PC-9 (cell line): Measurements from ENCODE around the gene BORCS8. TPM values are rescaled to one million over a fixed set of nuclear protein-coding genes. Genes with fewer than 3 reads are reported as not detected.
A peak's percentile ranks its signal among the peaks of the same experiment; 100 is the strongest.

Source experiments
- BruUV-seq: library from RNA; stranded (reverse); fragments of 400-500 nt; replicated peaks from 2 replicates; lab custom pipeline; 2021; lab: Mats Ljungman, UMichigan
- CTCF ChIA-PET: fragments of 300-600 bp; sonication (Branson Sonifier 250); formaldehyde crosslinking; loops from one replicate; lab custom pipeline; 2022; ENCODE audit warnings: antibody characterized with exemption; lab: Charles Lee
- POLR2A ChIA-PET: fragments of 300-600 bp; sonication (Branson Sonifier 250); formaldehyde crosslinking; loops from one replicate; lab custom pipeline; 2022; ENCODE audit warnings: antibody characterized with exemption; ENCODE audit not compliant: unreplicated experiment; lab: Charles Lee
- DNase-seq, 2 experiments: peaks; one replicate each; pipeline versions ENCODE4 v3.0.0 to v3.0.0-alpha.2; 2015 to 2022; ENCODE audit warnings: mixed read lengths in 1 of 2
- H2AFZ ChIP-seq: fragments of 200-600 bp; sonication (generic); 2 replicates; pipeline ENCODE4 v1.8.1; 2017; ENCODE audit warnings: antibody characterized with exemption
- H3F3A ChIP-seq: fragments of 200-600 bp; sonication (generic); 2 replicates; pipeline ENCODE4 v1.8.1; 2017; ENCODE audit warnings: antibody characterized with exemption, mild to moderate bottlenecking, low read depth; ENCODE audit not compliant: insufficient read depth
- H3K27ac ChIP-seq: fragments of 200-600 bp; sonication (generic); 2 replicates; pipeline ENCODE4 v1.6.1; 2016; ENCODE audit warnings: mixed run types
- H3K27me3 ChIP-seq: fragments of 200-600 bp; sonication (generic); 2 replicates; pipeline ENCODE4 v1.6.1; 2016; ENCODE audit warnings: low read depth, mixed run types; ENCODE audit not compliant: insufficient read depth
- H3K36me3 ChIP-seq: fragments of 200-600 bp; sonication (generic); 2 replicates; pipeline ENCODE4 v1.6.1; 2016; ENCODE audit warnings: low read depth, mixed run types
- H3K4me1 ChIP-seq: fragments of 200-600 bp; sonication (generic); replicated peaks from 2 replicates; pipeline ENCODE4 v1.6.1; 2016; ENCODE audit warnings: mixed run types; ENCODE audit not compliant: insufficient read depth
- H3K4me2 ChIP-seq: fragments of 200-600 bp; sonication (generic); 2 replicates; pipeline ENCODE4 v1.6.1; 2017; ENCODE audit warnings: mixed run types
- H3K4me3 ChIP-seq: fragments of 200-600 bp; sonication (generic); 2 replicates; pipeline ENCODE4 v1.6.1; 2016; ENCODE audit warnings: mixed run types
- H3K79me2 ChIP-seq: fragments of 200-600 bp; sonication (generic); 2 replicates; pipeline ENCODE4 v1.6.1; 2017; ENCODE audit warnings: low read depth, mixed run types
- H3K9me2 ChIP-seq: fragments of 200-600 bp; sonication (generic); 2 replicates; pipeline ENCODE4 v1.8.1; 2017; ENCODE audit warnings: mild to moderate bottlenecking; ENCODE audit not compliant: insufficient read depth
- H3K9me3 ChIP-seq: fragments of 200-600 bp; sonication (generic); 2 replicates; pipeline ENCODE4 v1.8.1; 2016; ENCODE audit warnings: low read depth; ENCODE audit not compliant: insufficient read depth
- H4K20me1 ChIP-seq: fragments of 200-600 bp; sonication (generic); 2 replicates; pipeline ENCODE4 v1.8.1; 2017; ENCODE audit not compliant: insufficient read depth
- CTCF ChIP-seq: fragments of 200-600 bp; sonication (generic); conservative IDR thresholded peaks from 2 replicates; pipeline ENCODE4 v1.6.1; 2017; ENCODE audit warnings: mixed run types, antibody characterized with exemption, mild to moderate bottlenecking, moderate library complexity
- EZH2 ChIP-seq: fragments of 200-600 bp; sonication (generic); IDR thresholded peaks from 2 replicates; pipeline ENCODE4 v1.8.0; 2017; ENCODE audit warnings: antibody characterized with exemption, low read depth
- intact Hi-C: fragments of 100-400 bp; cut with micrococcal nuclease; formaldehyde crosslinking; loops from one replicate; pipeline ENCODE4 v1.10.0; 2022; ENCODE audit not compliant: unreplicated experiment
- total RNA-seq: library from RNA; stranded (reverse); gene quantifications from 2 replicates; pipeline ENCODE4 v1.2.3, GENCODE V29; 2021

BORCS8 gene
- total RNA-seq, 1 experiment from 2014 or later, result 23.1 TPM

GRCh38 chr19:19169236-19170052 lies 22.5 kb downstream of the BORCS8 start:
- H3F3A ChIP-seq, result peaks cover 9% of the 10 kb centered on the region; the same call in 1 of the 2 replicates
- no peaks in the 10 kb centered on the region for H3K79me2 ChIP-seq
- no peaks in the 10 kb centered on the region for H3K36me3 ChIP-seq
- ChIA-PET CTCF (no interaction called here), POLR2A (interaction anchor here (0.6 kb wide), 2 partner anchors 487 to 1029 kb away, joined by 3 to 10 read pairs; no protein-coding TSS in a partner anchor)
- TF ChIP-seq CTCF (no peak), EZH2 (no peak)
- no peaks in the 10 kb centered on the region for H4K20me1 ChIP-seq
- peak overlapping the region; percentile 61 for H3K4me2 ChIP-seq
- BruUV-seq, result no TSS peak
- DNase-seq, result no peak
- H3K27ac ChIP-seq, result no peak overlapping the region
- no peaks in the 10 kb centered on the region for H3K9me3 ChIP-seq
- H3K27me3 ChIP-seq, result no peaks in the 10 kb centered on the region
- no peak overlapping the region for H2AFZ ChIP-seq
- H3K4me3 ChIP-seq, result no peak overlapping the region
- H3K4me1 ChIP-seq, result peaks cover 9% of the 10 kb centered on the region
- no peaks in the 10 kb centered on the region for H3K9me2 ChIP-seq
- intact Hi-C loops, result no loop called here

- BruUV-seq, result no TSS peak
- no peaks in the 10 kb centered on the region for H3K36me3 ChIP-seq
- intact Hi-C loops, result no loop called here
- no peak for DNase-seq
- no peaks in the 10 kb centered on the region for H3K27me3 ChIP-seq
- H3F3A ChIP-seq, result peaks cover 10% of the 10 kb centered on the region; the same call in 1 of the 2 replicates
- H3K9me3 ChIP-seq, result no peaks in the 10 kb centered on the region
- no peak overlapping the region for H3K4me2 ChIP-seq
- ChIA-PET POLR2A (no interaction called here), CTCF (no interaction called here)
- peaks cover 8% of the 10 kb centered on the region for H3K4me1 ChIP-seq
- no peaks in the 10 kb centered on the region for H3K9me2 ChIP-seq
- no peak overlapping the region for H3K4me3 ChIP-seq
- TF ChIP-seq CTCF, result no peak
- no peak for TF ChIP-seq EZH2
- no peak overlapping the region for H2AFZ ChIP-seq
- H3K79me2 ChIP-seq, result no peaks in the 10 kb centered on the region
- no peaks in the 10 kb centered on the region for H4K20me1 ChIP-seq
- H3K27ac ChIP-seq, result no peak overlapping the region
Observed at GRCh38 chr19:19167612-19168011, 24.3 kb downstream of the BORCS8 start.

- Histone ChIP-seq H3K9me2 (no peaks in the 10 kb centered on the region), H3K4me2 (no peak overlapping the region), H3K27ac (no peak overlapping the region), H2AFZ (no peak overlapping the region), H3K27me3 (no peaks in the 10 kb centered on the region), H4K20me1 (no peaks in the 10 kb centered on the region), H3K4me3 (no peak overlapping the region), H3K36me3 (no peaks in the 10 kb centered on the region), H3F3A (peaks cover 5% of the 10 kb centered on the region; the same call in 1 of the 2 replicates), H3K4me1 (no peaks in the 10 kb centered on the region), H3K9me3 (no peaks in the 10 kb centered on the region), H3K79me2 (no peaks in the 10 kb centered on the region)
- CTCF ChIA-PET, result no interaction called here
- POLR2A ChIA-PET, result no interaction called here
- intact Hi-C loops, result no loop called here
- no TSS peak for BruUV-seq
- DNase-seq, result no peak
- no peak for TF ChIP-seq EZH2
- TF ChIP-seq CTCF, result no peak
Observed at GRCh38 chr19:19165396-19165795, 26.6 kb downstream of the BORCS8 start.
